CD4-positive, alpha-beta T cell treated with Interleukin-15 for 1 hour (primary cell): ENCODE results near the gene PPIL1.
"Not testable (repeated sequence)": the region's sequence is repeated elsewhere in the genome, so short reads cannot be mapped to it uniquely, and the experiment has no call there.

Experiments
- DNase-seq: peaks from one replicate; pipeline ENCODE4 v3.0.0-alpha.2; 2020

PPIL1 gene

DNA sequence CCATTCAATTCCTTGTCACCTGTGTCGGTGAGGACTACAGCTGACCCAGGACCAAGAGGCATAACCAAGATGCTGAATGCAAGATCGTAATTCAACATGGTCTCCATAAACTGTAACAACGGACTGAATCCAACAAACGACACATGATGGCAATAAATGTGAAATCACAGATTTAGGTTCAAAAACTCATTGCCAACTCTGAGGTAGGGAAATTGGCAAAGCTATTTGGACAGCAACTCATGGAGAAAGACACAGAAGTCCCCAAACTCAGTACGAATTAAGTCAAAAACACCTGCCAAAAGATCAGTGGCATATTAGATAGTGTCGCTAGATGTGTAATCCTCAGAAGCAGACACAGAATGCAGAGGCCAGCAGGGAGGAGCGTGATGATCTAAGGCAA is 60.4 kb downstream of the PPIL1 start:
- DNase-seq: no peak

DNA sequence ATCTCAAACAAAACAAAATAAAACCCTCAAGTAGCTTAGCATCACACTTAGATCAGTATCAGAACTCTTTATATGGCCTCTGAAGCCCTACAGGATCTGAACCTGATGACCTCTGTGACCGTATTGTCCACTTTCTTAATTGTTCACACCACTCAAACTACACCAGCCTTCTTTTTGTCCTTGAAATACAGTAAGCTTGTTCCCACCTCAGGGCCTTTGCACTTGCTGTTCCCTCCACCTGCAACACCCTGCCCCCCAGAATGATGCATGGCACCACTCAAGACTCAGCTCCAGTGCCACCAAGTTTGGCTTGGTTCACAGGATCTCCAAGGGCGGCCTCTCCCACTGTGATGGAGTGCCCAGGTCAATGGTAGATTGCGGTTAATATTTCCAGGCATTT is 61.1 kb downstream of the PPIL1 start:
- DNase-seq: no peak

DNA sequence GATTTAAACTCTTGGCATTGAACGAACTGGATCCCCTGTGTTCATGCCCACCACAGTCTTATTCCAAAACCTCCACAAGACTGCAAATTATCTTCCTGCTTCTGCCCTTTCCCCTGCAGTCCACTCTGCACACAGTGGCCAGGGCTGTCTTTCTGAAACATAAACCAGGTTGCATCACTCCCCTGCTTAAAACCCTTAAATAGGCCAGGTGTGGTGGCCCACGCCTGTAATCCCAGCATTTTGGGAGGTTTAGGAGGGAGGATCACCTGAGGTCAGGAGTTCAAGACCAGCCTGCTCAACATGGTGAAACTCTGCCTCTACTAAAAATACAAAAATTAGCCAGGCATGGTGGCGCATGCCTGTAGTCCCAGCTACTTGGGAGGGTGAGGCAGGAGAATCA is 61.6 kb downstream of the PPIL1 start:
- not testable (repeated sequence) for DNase-seq

GRCh38 chr6:36809941-36810803 is 64.4 kb downstream of the PPIL1 start:
- DNase-seq: no peak

DNA sequence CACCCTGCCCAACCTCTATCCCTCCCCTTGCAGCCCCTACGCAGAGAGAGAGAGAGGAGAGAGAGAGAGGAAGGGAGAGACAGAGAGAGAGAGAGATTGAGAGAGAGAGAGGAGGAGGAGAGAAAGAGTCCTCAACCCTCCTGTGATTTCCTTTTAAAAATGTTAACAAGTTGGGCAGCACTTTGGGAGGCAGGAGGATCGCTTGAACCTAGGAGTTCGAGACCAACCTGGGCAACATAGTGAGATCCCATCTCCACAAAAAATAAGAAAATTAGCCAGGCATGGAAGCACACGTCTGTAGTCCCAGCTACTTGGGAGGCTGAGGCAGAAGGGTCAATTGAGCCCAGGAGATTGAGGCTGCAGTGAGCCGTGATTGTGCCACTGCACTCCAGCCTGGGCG is 65.4 kb downstream of the PPIL1 start:
- no peak for DNase-seq

DNA sequence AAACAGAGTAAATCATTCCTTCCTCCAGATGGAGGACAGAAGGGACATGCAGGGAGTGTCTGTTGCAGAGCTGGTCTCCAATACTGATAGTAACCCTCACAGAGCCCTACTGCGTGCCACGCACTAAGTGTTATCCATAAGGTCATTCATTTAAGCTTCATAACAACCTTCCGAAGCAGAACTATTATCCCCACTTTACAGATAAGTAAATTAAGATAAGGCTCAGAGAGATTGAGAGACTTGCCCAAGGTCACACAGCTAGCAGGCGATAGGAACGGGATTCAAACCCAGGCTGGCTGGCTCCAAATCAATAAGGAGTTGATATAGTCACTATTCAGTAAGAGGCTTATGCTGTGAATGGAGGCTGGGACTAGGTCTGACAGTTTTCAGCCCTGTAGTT is 66.0 kb downstream of the PPIL1 start:
- DNase-seq: no peak

DNA sequence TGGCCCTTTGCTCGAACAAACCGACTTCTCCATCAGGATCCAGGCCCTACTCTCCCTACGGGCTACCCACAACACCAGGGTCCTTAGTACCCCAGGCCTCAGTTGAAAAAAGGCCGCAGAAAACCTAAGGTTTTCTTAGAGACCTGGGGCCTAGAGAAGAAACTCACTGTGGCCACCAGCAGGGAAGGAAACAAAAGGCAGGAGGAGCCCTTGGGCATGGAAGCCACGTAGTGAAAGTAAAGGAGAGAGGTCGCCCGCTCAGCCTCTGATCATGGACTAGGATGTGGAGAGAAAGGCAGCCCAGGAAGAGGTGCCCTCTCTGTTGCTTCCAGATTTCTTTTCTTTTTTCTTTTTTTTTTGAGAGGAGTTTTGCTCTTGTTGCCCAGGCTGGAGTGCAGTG is 66.9 kb downstream of the PPIL1 start:
- DNase-seq: no peak

GRCh38 chr6:36807143-36807542 is 67.5 kb downstream of the PPIL1 start:
- DNase-seq: no peak

DNA sequence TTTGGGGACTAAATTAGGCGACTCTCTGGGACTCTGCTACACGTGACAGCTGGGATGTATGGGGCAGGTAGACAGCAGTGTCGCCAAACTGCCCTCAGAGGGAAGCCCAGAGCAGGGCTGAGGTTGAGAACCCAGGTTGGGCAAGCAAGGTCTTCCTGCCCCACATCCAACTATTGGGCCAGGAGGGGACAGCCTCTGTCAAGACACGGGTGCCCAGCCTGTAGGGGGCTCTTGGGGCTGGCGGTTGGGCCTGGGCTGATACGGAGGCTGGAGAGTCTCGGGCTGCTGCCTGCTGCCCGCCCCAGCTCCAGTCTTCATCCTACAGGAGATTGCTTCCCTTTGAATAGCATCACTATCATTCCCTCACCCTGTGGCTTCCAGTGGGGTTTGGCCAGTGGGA is 68.7 kb downstream of the PPIL1 start:
- DNase-seq: no peak

- no peak for DNase-seq
Observed at GRCh38 chr6:36805096-36805797, 69.4 kb downstream of the PPIL1 start.
